Measurements from ENCODE around the gene KLHL40.

Gene KLHL40

GRCh38 chr3:42690191-42690590 is 4.9 kb downstream of the KLHL40 start:
- no peak for DNase-seq (ENCODE audit: low spot score)

- DNase-seq (ENCODE audit: low spot score) = no peak
Observed at GRCh38 chr3:42690766-42691680, 5.7 kb downstream of the KLHL40 start.

GRCh38 chr3:42691816-42692666 is 6.7 kb downstream of the KLHL40 start:
- DNase-seq (ENCODE audit: low spot score) = no peak

- no peak for DNase-seq (ENCODE audit: low spot score)
Observed at GRCh38 chr3:42692667-42693529, 7.6 kb downstream of the KLHL40 start.

GRCh38 chr3:42693530-42693930 is 8.2 kb downstream of the KLHL40 start:
- DNase-seq (ENCODE audit: low spot score) = no peak

- no peak for DNase-seq (ENCODE audit: low spot score)
Observed at GRCh38 chr3:42694366-42694765, 9.0 kb downstream of the KLHL40 start.

GRCh38 chr3:42696356-42697288 is 11.3 kb downstream of the KLHL40 start:
- DNase-seq (ENCODE audit: low spot score) = no peak

- no peak for DNase-seq (ENCODE audit: low spot score)
Observed at GRCh38 chr3:42697289-42698051, 12.1 kb downstream of the KLHL40 start.

- DNase-seq (ENCODE audit: low spot score) = no peak
Observed at GRCh38 chr3:42698216-42698910, 13.0 kb downstream of the KLHL40 start.

GRCh38 chr3:42698911-42699230 is 13.5 kb downstream of the KLHL40 start:
- no peak for DNase-seq (ENCODE audit: low spot score)

- no peak for DNase-seq (ENCODE audit: low spot score)
Observed at GRCh38 chr3:42699511-42699971, 14.2 kb downstream of the KLHL40 start.

- DNase-seq (ENCODE audit: low spot score) = no peak
Observed at GRCh38 chr3:42700366-42701288, 15.3 kb downstream of the KLHL40 start.

GRCh38 chr3:42701371-42702065 is 16.2 kb downstream of the KLHL40 start:
- DNase-seq (ENCODE audit: low spot score) = peak; percentile 82

GRCh38 chr3:42702066-42702951 is 17.0 kb downstream of the KLHL40 start, which contains the start of gene HHATL:
Gene HHATL (minus strand): TSS chr3:42702798. CDS start chr3:42700826, 1,972 bp downstream.
- no peak for DNase-seq (ENCODE audit: low spot score)

- DNase-seq (ENCODE audit: low spot score) = no peak
Observed at GRCh38 chr3:42702982-42703694, 17.8 kb downstream of the KLHL40 start.

GRCh38 chr3:42703695-42704025 is 18.3 kb downstream of the KLHL40 start:
- DNase-seq (ENCODE audit: low spot score) = no peak

All from AG20443 (cell line).